ENCODE results near the gene PLG. TPM values are rescaled to one million over a fixed set of nuclear protein-coding genes. Genes with fewer than 3 reads are reported as not detected.

The PLG gene
- total RNA-seq, 4 donors from 2014 or later: not detected

DNA sequence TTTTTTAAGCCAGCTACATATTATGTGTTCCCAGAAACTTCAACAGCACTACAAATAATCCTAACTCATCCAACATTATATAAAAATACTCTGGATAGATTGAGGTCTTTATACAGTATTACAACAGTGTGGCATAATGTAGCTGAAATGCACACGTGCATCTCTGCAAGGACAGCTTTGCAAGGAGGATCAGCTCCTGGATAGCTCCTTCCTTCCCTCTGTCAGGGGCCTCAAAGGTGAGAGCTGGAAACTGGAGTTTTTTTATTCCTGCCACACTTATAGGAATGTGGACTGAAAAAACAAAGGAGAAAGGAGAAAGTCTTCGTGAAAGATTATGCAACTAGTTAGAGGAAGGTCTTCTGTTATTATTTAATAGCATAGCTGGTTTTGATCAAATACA is 53.1 kb downstream of the PLG start:
- H3K36me3 ChIP-seq: no peaks in the 10 kb centered on the region
- 17 to 27% methylated on average over 1 to 2 of the region's 2 CpGs for WGBS, 2 donors (ENCODE audit: low coverage in 1 of 2)
- peaks cover 2% of the 10 kb centered on the region for H3K27me3 ChIP-seq
- in situ Hi-C loops (cut with MboI; ENCODE audit: low pct_ligation_motif_present in 1 of 4, low pct_unique_long_range_greater_than_20kb in 1 of 4, low sequenced_read_pairs in 3 of 4): no loop called here
- H3K9me3 ChIP-seq: peaks cover 0 to 3% of the 10 kb centered on the region in 2 donors
- no peak overlapping the region for H3K4me3 ChIP-seq
- no peak for DNase-seq
- no peak overlapping the region for H3K27ac ChIP-seq
- intact Hi-C loops (cut with DNase I; ENCODE audit: low total_unique reads): no loop called here
- TF ChIP-seq POLR2AphosphoS5 (IDR thresholded peaks at IDR 0.05): no peak
- no peak for TF ChIP-seq EP300 (IDR thresholded peaks at IDR 0.05; ENCODE audit: low read depth)
- TF ChIP-seq, protein P1, sequence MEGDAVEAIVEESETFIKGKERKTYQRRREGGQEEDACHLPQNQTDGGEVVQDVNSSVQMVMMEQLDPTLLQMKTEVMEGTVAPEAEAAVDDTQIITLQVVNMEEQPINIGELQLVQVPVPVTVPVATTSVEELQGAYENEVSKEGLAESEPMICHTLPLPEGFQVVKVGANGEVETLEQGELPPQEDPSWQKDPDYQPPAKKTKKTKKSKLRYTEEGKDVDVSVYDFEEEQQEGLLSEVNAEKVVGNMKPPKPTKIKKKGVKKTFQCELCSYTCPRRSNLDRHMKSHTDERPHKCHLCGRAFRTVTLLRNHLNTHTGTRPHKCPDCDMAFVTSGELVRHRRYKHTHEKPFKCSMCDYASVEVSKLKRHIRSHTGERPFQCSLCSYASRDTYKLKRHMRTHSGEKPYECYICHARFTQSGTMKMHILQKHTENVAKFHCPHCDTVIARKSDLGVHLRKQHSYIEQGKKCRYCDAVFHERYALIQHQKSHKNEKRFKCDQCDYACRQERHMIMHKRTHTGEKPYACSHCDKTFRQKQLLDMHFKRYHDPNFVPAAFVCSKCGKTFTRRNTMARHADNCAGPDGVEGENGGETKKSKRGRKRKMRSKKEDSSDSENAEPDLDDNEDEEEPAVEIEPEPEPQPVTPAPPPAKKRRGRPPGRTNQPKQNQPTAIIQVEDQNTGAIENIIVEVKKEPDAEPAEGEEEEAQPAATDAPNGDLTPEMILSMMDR (IDR thresholded peaks at IDR 0.05): no peak
- TF ChIP-seq POLR2A (IDR thresholded peaks at IDR 0.05): no peak
- H3K4me1 ChIP-seq: no peaks in the 10 kb centered on the region

DNA sequence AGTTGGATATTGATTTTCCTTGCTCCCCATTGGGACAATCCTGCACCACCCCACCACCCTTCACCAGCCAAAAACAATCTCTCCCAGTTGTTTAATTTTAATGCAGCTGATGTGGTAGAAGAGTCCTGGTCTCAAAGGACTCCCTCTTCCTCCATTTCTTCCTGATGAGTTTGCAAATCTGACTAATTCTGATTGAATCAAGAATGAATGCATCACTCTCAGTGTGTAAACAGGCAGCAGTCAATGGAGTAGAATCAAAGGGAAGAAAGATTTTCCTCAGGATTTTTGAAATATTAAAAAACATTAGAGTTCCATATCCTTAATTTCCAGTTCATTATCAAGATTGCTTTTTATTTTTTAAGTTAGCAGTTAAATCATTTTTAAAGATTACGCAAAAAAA is 54.0 kb downstream of the PLG start:
- DNase-seq: no peak

DNA sequence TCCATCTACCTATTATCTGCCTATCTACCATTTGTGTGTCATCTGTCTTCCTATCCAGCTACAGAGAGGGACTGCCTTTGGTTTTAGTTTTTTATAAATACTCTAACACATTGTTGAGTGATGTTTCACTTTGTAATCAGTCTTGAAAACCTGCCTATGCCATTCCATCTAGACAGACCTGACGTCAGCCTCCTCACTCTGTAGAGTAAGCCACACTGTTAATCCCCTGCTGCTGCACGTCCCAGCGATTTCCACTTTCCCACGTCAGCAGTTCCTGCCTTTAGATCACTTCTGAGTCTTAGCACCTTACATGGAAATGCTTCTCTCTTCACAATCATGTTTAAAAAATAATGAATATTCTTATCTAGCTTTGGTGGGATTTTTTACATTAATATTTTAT is 54.8 kb downstream of the PLG start:
- in situ Hi-C loops (cut with MboI; ENCODE audit: low pct_ligation_motif_present in 1 of 4, low pct_unique_long_range_greater_than_20kb in 1 of 4, low sequenced_read_pairs in 3 of 4): no loop called here
- intact Hi-C loops (cut with DNase I; ENCODE audit: low total_unique reads): no loop called here
- H3K27me3 ChIP-seq: no peaks in the 10 kb centered on the region
- H3K4me1 ChIP-seq: no peaks in the 10 kb centered on the region
- TF ChIP-seq, protein P1 (IDR thresholded peaks at IDR 0.05): no peak
- TF ChIP-seq POLR2AphosphoS5 (IDR thresholded peaks at IDR 0.05) (no peak), POLR2A (IDR thresholded peaks at IDR 0.05) (no peak), EP300 (IDR thresholded peaks at IDR 0.05; ENCODE audit: low read depth) (no peak)
- H3K9me3 ChIP-seq: peaks cover 0 to 3% of the 10 kb centered on the region in 2 donors
- no peak overlapping the region for H3K27ac ChIP-seq
- WGBS, 2 donors (ENCODE audit: low coverage in 1 of 2): 73 to 92% methylated on average over 3 to 4 of the region's 4 CpGs
- H3K36me3 ChIP-seq: no peaks in the 10 kb centered on the region
- no peak overlapping the region for H3K4me3 ChIP-seq
- no peak for DNase-seq

More for the DNA sequence above, 54.0 kb downstream of the PLG start:
- TF ChIP-seq POLR2A (IDR thresholded peaks at IDR 0.05): no peak
- TF ChIP-seq POLR2AphosphoS5 (IDR thresholded peaks at IDR 0.05): no peak
- TF ChIP-seq, protein P1 (IDR thresholded peaks at IDR 0.05): no peak
- no peak for TF ChIP-seq EP300 (IDR thresholded peaks at IDR 0.05; ENCODE audit: low read depth)
- Histone ChIP-seq H3K4me1 (no peaks in the 10 kb centered on the region), H3K27me3 (no peaks in the 10 kb centered on the region), H3K27ac (no peak overlapping the region), H3K4me3 (no peak overlapping the region), H3K9me3 (peaks cover 0 to 3% of the 10 kb centered on the region in 2 donors), H3K36me3 (no peaks in the 10 kb centered on the region)
- WGBS, 2 donors (ENCODE audit: low coverage in 1 of 2): 86 to 92% methylated on average over 1 of the region's 1 CpG
- intact Hi-C loops (cut with DNase I; ENCODE audit: low total_unique reads): no loop called here
- in situ Hi-C loops (cut with MboI; ENCODE audit: low pct_ligation_motif_present in 1 of 4, low pct_unique_long_range_greater_than_20kb in 1 of 4, low sequenced_read_pairs in 3 of 4): no loop called here

DNA sequence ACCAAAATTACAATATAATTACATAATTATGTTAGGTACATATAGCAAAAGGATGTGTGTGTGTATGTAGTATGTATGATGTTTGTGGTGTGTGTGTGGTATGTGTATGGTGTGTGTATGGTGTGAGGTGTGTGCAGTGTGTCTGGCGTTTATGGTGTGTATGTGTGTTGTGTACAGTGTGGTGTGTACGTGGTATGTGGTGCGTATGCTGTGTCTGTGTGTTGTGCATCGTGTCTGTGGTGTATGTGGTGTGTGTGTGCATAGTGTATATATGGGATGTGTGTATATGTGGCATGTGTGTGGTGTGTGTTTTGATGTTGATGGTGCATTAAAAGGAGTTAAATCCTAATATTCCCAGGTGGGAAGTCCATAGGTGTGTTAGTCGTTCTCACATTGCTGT is 62.8 kb downstream of the PLG start:
- in situ Hi-C loops (cut with MboI; ENCODE audit: low pct_ligation_motif_present in 1 of 4, low pct_unique_long_range_greater_than_20kb in 1 of 4, low sequenced_read_pairs in 3 of 4): no loop called here
- Histone ChIP-seq H3K27me3 (peaks cover 12% of the 10 kb centered on the region), H3K4me3 (no peak overlapping the region), H3K9me3 (no peaks in the 10 kb centered on the region), H3K4me1 (peaks cover 0 to 5% (median 0%) of the 10 kb centered on the region in 4 donors), H3K27ac (no peak overlapping the region), H3K36me3 (no peaks in the 10 kb centered on the region)
- DNase-seq: no peak
- TF ChIP-seq, protein P1 (IDR thresholded peaks at IDR 0.05): no peak
- TF ChIP-seq EP300 (IDR thresholded peaks at IDR 0.05; ENCODE audit: low read depth) (no peak), POLR2A (IDR thresholded peaks at IDR 0.05) (no peak), POLR2AphosphoS5 (IDR thresholded peaks at IDR 0.05) (no peak)
- intact Hi-C loops (cut with DNase I; ENCODE audit: low total_unique reads): no loop called here
- 74 to 87% methylated on average over 4 to 5 of the region's 5 CpGs for WGBS, 2 donors (ENCODE audit: low coverage in 1 of 2)

All from transverse colon (tissue), 4 donors.